GM10248 (cell line): ENCODE data around the gene PDIA6.

Source experiments
- CTCF ChIA-PET: fragments of 300-600 bp; sonication (Branson Sonifier 250); formaldehyde crosslinking; extraction: SDS; loops from one replicate; lab custom pipeline; 2021; ENCODE audit warnings: antibody characterized with exemption; lab: Yijun Ruan, JAX
- POLR2A ChIA-PET: fragments of 350-650 bp; sonication (Branson Sonifier 250); formaldehyde crosslinking; extraction: SDS; loops from one replicate; lab custom pipeline; 2020; ENCODE audit warnings: antibody characterized with exemption; lab: Yijun Ruan, JAX
- DNase-seq: peaks from one replicate; pipeline ENCODE4 v3.0.0; 2012; ENCODE audit errors: extremely low spot score
- CTCF ChIP-seq: IDR thresholded peaks from 2 replicates; pipeline ENCODE4 v1.5.1; 2012; ENCODE audit warnings: mild to moderate bottlenecking, low read depth; ENCODE audit errors: extremely low read depth, missing control alignments, control extremely low read depth

The PDIA6 gene

GRCh38 chr2:10812362-10813162, at the start of gene PDIA6:
PDIA6 (minus strand) TSS chr2:10812785; CDS start chr2:10812696, 89 bp downstream.
- ChIA-PET POLR2A (interaction anchor here (1.0 kb wide), 1 partner anchor 14 kb away, joined by 3 read pairs; no protein-coding TSS in a partner anchor), CTCF (interaction anchor here (0.9 to 9.9 kb wide), 6 partner anchors 10 to 312 kb away, joined by 3 to 88 read pairs (median 3); no protein-coding TSS in a partner anchor)
- TF ChIP-seq CTCF = no peak
- DNase-seq = peak; percentile 98

GRCh38 chr2:10862330-10862729, 49.7 kb upstream of the PDIA6 start:
- DNase-seq = no peak
- CTCF ChIA-PET = no interaction called here
- POLR2A ChIA-PET = no interaction called here
- no peak for TF ChIP-seq CTCF

GRCh38 chr2:10861765-10862164, 49.2 kb upstream of the PDIA6 start:
- ChIA-PET POLR2A (no interaction called here), CTCF (interaction anchor here (0.9 kb wide), 1 partner anchor 10 kb away, joined by 3 read pairs; no protein-coding TSS in a partner anchor)
- no peak for TF ChIP-seq CTCF
- no peak for DNase-seq

- CTCF ChIA-PET = interaction anchor here (0.9 to 2.1 kb wide), 2 partner anchors 9 to 25 kb away, joined by 3 to 5 read pairs; no protein-coding TSS in a partner anchor
- TF ChIP-seq CTCF = no peak
- POLR2A ChIA-PET = no interaction called here
- no peak for DNase-seq
Observed at GRCh38 chr2:10860814-10861325, 48.3 kb upstream of the PDIA6 start.

- ChIA-PET POLR2A (no interaction called here), CTCF (interaction anchor here (2.1 kb wide), 1 partner anchor 25 kb away, joined by 5 read pairs; no protein-coding TSS in a partner anchor)
- no peak for DNase-seq
- TF ChIP-seq CTCF = no peak
Observed at GRCh38 chr2:10860081-10860813, 47.7 kb upstream of the PDIA6 start.

- POLR2A ChIA-PET = no interaction called here
- CTCF ChIA-PET = interaction anchor here (2.1 kb wide), 1 partner anchor 24 kb away, joined by 5 read pairs; no protein-coding TSS in a partner anchor
- no peak for TF ChIP-seq CTCF
- DNase-seq = no peak
Observed at GRCh38 chr2:10859278-10859677, 46.7 kb upstream of the PDIA6 start.
